IPS DF 6.9 (cell line): Measurements from ENCODE around the gene UBE2Z.

Experiments used
- DNase-seq: peaks from one replicate; pipeline ENCODE4 v3.0.0-alpha.2; 2013; ENCODE audit warnings: low read depth, low spot score
- H3K27ac ChIP-seq: one replicate; pipeline ENCODE4 v1.5.1; 2013; ENCODE audit warnings: low read length, control low read depth
- H3K27me3 ChIP-seq: 2 replicates; pipeline ENCODE4 v1.6.1; 2013; ENCODE audit warnings: mild to moderate bottlenecking, low read length; ENCODE audit not compliant: control insufficient read depth, insufficient read depth
- H3K36me3 ChIP-seq: 2 replicates; pipeline ENCODE4 v1.6.1; 2013; ENCODE audit warnings: low read length; ENCODE audit not compliant: control insufficient read depth, insufficient read depth
- H3K4me1 ChIP-seq: 2 replicates; pipeline ENCODE4 v1.6.1; 2013; ENCODE audit warnings: low read length; ENCODE audit not compliant: control insufficient read depth, insufficient read depth
- H3K4me3 ChIP-seq: 2 replicates; pipeline ENCODE4 v1.5.1; 2013; ENCODE audit warnings: mild to moderate bottlenecking, low read length
- H3K9me3 ChIP-seq: 2 replicates; pipeline ENCODE4 v1.6.1; 2013; ENCODE audit warnings: low read length, inconsistent platforms; ENCODE audit not compliant: control insufficient read depth, insufficient read depth
- WGBS: extraction: QIAGEN DNeasy Blood & Tissue Kit; methylation state at CpG from one replicate; pipeline ENCODE4 v1.1.7; 2013; ENCODE audit warnings: mixed read lengths, missing lambda C conversion rate; ENCODE audit not compliant: insufficient read length, insufficient coverage; 5-methylcytosine and 5-hydroxymethylcytosine counted together

UBE2Z gene

DNA sequence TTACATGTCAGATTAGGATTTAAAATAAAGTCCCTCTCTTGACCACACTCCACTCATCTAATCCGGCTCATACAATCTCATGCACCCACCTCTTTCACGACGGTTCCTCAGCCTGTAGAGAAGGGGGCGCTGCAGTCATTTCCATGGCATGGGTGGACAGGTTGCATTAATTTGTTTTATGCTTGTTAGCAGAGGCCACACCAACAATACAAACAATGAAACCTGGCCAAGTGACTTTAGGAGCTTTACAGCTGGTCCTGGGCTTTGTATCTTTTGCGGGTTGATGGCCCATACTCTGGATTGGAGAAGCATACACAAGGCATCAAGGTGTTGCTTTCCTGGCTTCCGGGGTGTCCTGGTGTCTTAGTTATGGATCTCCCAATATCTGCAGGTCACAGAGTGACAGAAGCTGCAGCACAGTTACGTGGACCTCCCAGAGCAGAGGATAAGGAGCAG, 46.1 kb downstream of the UBE2Z start:
- Histone ChIP-seq H3K27me3 (no peaks in the 10 kb centered on the region), H3K4me1 (peaks cover 2% of the 10 kb centered on the region; the same call in 1 of the 2 replicates), H3K36me3 (no peaks in the 10 kb centered on the region), H3K4me3 (no peak overlapping the region), H3K27ac (no peak overlapping the region), H3K9me3 (no peaks in the 10 kb centered on the region)
- WGBS = no CpG with 5 or more reads among the region's 7 CpGs
- DNase-seq = no peak

DNA sequence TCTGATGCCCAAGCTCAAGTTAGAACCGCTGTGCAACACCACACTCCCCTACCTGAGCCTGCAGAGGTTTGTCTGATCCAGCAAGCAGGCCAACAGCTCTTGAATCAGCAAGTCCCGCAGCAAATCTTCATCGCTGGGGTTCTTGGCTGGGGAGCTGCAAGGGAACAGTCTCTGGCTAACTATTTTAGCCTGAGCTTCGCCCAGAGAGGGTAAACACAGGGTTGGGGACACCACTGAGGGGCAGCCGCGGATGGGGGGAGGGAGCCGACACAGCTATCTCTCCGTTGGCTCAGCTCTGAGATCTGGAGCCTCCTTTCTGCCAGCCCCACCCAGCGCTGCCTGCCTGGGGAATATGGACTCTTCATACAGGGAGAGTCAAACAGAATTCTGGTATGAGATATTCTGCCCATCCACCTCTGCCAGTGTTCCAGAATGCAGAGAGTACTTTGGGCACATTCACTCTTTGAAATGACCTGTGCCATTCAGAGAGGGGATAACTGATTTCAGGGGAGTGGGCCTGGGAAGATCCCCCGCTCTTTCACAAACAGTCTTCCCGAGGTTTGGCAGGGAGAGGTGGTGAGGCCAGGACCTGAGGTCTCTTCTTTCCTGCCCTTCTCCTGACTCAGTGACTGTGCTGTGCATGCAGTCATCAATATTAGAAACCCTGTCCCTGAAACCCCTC, 52.8 kb downstream of the UBE2Z start:
- Histone ChIP-seq H3K27me3 (no peaks in the 10 kb centered on the region), H3K4me3 (no peak overlapping the region), H3K27ac (no peak overlapping the region), H3K9me3 (no peaks in the 10 kb centered on the region), H3K36me3 (no peaks in the 10 kb centered on the region), H3K4me1 (peaks cover 5% of the 10 kb centered on the region; the same call in 1 of the 2 replicates)
- WGBS = no CpG with 5 or more reads among the region's 11 CpGs
- DNase-seq = no peak

DNA sequence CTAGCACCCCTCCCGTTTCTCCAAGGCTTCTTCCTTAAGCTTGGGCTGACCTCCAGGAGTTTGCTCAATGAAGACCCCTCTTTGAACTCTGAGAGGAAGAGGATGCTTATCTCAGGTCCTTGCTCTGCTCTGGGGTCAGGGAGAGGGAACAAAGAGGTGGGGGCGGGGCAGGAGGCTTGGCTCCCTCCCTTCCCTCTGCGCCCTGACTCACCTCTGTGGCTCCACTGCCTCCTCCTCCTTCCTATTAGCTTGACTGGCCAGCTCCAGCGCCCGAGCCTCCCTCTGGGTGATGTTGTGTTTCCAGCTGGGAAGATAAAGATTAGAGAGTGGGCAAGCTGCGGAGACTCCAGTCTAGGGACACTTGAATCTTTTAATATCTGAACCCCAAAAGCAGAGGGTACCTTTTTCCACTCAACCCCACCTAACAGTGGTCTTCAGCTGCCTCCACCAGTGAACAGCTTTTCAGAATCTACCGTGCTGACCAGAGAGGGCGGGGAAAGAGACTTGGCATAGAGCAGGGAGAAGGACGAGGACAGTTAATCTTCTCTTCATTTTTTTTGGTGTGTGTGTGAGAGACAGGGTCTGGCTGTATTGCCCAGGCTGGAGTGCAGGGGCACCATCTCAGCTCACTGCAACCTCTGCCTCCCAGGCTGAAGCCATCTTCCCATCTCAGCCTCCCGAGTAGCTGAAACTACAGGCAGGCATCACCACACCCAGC, 53.5 kb downstream of the UBE2Z start:
- Histone ChIP-seq H3K27me3 (no peaks in the 10 kb centered on the region), H3K9me3 (no peaks in the 10 kb centered on the region), H3K4me1 (peaks cover 5% of the 10 kb centered on the region; the same call in 1 of the 2 replicates), H3K36me3 (no peaks in the 10 kb centered on the region), H3K4me3 (no peak overlapping the region), H3K27ac (no peak overlapping the region)
- no peak for DNase-seq
- no CpG with 5 or more reads among the region's 10 CpGs for WGBS

DNA sequence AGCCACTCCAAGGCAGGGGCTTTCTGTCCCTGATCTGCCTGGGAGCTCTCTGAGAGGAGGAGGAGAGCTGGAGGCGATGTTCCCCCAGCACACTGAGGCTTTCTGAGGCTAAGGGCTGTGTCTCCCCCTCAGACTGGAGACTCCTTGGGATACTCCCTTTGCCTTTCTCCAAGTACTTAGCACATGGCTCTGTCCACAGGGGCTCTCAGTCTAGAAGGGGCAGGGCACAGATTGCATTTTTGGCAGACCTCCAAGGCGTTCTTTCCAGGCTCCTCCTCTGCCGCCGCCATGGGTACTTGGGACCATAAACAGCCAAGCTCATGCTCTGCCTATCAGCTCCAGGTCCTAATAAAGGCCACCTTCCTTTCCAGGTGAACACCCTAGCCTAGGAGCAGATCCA, 62.0 kb downstream of the UBE2Z start:
- Histone ChIP-seq H3K27ac (no peak overlapping the region), H3K27me3 (no peaks in the 10 kb centered on the region), H3K36me3 (no peaks in the 10 kb centered on the region), H3K4me1 (peaks cover 11% of the 10 kb centered on the region), H3K4me3 (no peak overlapping the region), H3K9me3 (no peaks in the 10 kb centered on the region)
- DNase-seq = no peak
- no CpG with 5 or more reads among the region's 4 CpGs for WGBS

DNA sequence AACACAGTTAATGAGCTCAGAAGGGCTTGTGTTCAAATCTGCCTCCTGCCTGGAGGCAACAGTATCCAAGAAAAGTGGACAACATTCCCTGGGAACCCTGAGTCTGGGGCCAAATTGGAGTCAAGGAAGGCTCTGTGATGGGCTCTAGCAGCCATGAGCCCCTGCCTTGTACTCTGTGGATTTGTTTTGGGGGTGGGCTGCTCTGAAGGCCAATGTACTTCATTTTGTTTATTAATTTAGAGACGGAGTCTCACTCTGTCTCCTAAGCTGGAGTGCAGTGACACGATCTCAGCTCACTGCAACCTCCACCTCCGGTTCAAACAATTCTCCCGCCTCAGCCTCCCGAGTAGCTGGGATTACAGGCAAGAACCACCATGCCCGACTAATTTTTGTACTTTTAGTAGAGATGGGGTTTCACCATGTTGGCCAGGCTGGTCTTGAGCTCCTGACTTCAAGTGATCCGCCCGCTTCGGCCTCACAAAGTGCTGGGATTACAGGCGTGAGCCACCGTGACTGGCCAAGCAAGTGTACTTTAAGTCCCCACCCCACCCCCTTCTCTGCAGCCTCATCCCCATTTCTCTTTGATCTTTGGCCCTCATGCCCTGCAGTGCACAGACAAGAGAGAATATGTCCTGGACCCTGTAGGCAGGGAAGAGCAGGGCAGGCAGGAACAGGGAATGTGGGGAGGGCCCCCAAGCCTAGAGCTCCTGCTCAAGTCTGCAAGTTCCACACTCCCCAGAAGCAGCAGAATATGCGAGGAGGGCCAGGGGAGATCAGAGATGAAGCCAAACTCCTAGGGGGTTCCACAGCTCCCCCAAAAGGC, 62.9 kb downstream of the UBE2Z start:
- Histone ChIP-seq H3K4me3 (no peak overlapping the region), H3K36me3 (no peaks in the 10 kb centered on the region), H3K9me3 (no peaks in the 10 kb centered on the region), H3K27ac (no peak overlapping the region), H3K27me3 (no peaks in the 10 kb centered on the region), H3K4me1 (peaks cover 11% of the 10 kb centered on the region)
- no CpG with 5 or more reads among the region's 12 CpGs for WGBS
- no peak for DNase-seq

DNA sequence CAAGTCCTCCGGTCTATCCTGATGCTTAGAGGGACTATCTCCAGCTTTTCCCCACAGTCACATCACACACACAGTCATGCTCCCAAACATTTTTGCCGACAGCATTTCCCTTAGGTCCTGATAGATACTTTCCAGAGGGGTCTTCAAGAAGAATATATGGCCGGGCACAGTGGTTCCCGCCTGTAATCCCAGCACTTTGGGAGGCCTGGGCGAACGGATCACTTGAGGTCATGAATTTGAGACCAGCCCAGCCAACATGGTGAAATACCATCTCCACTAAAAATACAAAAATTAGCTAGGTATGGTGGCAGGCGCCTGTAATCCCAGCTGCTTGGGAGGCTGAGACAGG, 64.5 kb downstream of the UBE2Z start:
- H3K4me3 ChIP-seq = no peak overlapping the region
- no peaks in the 10 kb centered on the region for H3K9me3 ChIP-seq
- H3K36me3 ChIP-seq = no peaks in the 10 kb centered on the region
- WGBS = no CpG with 5 or more reads among the region's 7 CpGs
- H3K4me1 ChIP-seq = peaks cover 10% of the 10 kb centered on the region
- no peak overlapping the region for H3K27ac ChIP-seq
- DNase-seq = no peak
- no peaks in the 10 kb centered on the region for H3K27me3 ChIP-seq

DNA sequence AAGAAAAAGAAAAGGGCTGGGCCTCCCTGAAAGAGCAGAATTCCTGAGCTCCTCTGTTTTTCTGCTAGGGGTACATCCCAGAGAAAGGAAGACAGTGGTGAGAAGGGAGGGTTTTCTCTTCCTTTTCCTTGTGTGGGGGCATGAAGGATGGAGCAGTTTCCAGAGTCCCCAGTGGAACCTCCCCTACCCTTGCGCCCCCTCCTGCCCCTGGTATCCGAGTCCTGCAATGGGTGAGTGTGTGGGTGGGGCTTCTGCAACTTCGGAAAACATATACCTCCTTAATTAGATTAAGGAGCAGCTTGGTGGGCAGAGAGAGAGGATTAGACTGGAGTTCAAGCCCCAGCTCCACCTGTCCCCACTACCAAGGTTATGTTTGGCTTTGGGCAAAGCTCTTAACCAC, 65.6 kb downstream of the UBE2Z start:
- Histone ChIP-seq H3K4me3 (no peak overlapping the region), H3K9me3 (no peaks in the 10 kb centered on the region), H3K27ac (no peak overlapping the region), H3K36me3 (no peaks in the 10 kb centered on the region), H3K27me3 (no peaks in the 10 kb centered on the region), H3K4me1 (peaks cover 10% of the 10 kb centered on the region)
- DNase-seq = no peak
- no CpG with 5 or more reads among the region's 3 CpGs for WGBS
